T-helper 1 cell (primary cell): ENCODE results near the gene ITGA11.

Experiments
- DNase-seq, 5 donors: peaks; one replicate each; pipeline ENCODE4 v3.0.0-alpha.2; 2012 to 2020

Gene ITGA11

DNA sequence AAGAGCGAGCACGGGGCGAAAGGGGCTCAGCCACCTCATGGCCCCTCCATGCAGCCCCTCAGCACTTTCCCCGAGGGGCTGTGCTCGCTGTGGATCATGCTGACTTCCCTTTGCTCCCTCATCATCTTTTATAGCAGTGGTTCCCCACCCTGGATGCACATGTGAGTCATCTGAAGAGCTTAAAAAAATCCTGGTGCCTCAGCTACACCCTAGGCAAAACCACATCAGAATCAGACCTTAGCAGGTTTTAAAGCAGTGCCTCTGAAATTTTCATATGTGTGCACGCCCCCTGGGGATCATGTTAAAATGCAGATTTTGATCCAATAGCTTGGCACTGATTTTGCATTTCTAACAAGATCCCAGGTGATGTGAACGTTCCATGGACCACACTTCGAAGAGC, 103.5 kb downstream of the ITGA11 start:
- DNase-seq: peak in 1 of 5 donors; percentile 48

DNA sequence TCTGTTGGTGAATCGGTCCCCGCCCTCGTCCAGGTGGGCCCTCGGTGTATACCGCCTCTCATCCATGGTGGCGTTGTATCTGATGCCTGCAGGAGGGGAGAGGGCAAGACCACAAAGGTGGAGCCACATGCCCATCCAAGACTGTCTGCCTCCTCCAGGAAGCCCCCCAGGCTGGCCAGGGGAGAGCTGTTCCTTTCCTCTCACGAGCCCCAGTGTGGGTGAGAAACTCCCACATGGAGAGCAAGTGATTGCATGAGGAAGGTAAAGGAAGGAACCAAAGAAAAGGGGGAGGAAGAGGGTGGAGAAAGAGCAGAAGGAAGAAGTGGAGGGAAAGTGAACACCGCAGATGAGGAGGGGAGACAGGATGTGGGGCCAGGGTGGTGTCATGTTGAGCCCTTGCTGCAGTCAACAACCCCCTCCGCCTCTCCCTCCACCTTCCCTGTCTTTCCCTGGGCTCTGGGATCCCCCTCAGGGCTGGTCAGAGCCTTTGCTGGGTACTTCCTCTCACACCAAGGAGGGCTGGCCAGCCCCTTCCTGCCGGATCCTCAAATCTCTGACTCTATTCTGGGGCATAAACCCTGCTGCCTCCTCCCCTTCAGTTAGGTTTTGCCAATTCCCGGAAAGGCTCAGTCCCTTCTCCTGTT, 105.1 kb downstream of the ITGA11 start:
- DNase-seq: peak in 1 of 5 donors; percentile 35

GRCh38 chr15:68325726-68326125, 106.2 kb downstream of the ITGA11 start:
- DNase-seq: no peak

- no peak for DNase-seq
Observed at GRCh38 chr15:68322796-68323195, 109.2 kb downstream of the ITGA11 start.

GRCh38 chr15:68321229-68321628, 110.7 kb downstream of the ITGA11 start:
- DNase-seq: no peak

DNA sequence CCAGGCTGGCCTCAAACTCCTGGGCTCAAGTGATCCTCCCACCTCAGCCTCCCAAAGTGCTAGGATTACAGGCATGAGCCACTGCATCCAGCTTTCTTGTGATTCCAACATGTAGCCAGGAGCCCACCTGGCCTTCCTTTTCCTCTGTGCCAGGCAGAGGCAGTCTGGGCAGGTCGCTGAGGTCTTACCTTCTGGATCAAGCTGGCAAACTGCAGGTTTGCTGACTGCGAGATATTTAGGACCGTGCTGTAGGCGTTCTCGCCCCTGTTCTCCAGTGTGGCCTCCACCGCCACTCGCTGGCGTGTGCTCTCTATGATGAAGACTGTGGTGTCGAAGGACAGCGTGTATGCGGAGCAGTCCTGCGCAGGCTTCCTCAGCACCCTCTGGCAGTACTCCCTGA, 112.0 kb downstream of the ITGA11 start:
- DNase-seq: no peak

DNA sequence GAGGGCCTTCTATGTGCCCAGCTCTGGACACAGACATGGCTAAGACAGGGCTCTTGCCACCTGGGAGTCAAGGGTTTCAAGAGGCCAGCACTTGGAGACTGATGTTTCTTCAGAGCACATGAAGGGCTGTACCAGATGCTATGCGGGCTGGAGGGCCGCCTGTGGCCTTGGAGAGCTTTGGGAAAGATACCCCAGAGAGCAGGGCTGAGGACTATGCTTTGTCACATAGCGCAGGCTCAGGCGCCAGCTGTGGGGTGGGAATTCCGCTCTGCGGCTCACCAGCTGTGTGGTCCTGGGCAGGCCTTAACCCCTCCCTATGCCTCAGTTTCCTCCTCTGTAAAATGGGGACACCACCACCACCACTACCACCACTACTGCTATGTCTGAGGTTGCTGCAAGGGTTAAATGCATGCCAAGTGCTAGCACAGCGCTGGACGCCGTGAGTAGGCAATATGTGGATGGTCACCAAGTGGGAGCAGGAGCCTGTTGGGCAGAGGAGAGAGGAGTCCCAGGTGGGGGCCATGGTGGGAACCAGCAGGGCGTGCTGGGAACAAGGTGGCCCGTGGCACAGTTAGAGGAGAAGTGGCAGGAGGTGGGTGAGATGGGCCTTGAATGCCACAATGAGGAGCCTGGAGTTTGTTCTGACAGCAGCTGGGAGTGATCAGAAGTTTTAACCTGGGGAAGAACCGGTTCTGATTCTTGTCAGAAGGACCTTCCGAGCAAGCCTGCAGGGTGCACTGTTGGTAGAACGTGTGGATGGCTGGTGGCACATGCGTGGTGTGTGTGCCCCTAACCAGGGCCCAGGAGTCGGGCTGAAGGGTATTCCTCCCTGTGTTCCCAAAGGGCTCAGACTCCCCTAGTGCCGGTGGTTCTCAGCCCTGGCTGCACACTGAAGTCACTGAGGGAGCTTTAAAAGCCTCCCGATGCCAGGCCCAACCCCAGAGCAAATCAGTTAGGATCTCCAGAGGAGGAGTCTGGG, 112.7 kb downstream of the ITGA11 start:
- no peak for DNase-seq

DNA sequence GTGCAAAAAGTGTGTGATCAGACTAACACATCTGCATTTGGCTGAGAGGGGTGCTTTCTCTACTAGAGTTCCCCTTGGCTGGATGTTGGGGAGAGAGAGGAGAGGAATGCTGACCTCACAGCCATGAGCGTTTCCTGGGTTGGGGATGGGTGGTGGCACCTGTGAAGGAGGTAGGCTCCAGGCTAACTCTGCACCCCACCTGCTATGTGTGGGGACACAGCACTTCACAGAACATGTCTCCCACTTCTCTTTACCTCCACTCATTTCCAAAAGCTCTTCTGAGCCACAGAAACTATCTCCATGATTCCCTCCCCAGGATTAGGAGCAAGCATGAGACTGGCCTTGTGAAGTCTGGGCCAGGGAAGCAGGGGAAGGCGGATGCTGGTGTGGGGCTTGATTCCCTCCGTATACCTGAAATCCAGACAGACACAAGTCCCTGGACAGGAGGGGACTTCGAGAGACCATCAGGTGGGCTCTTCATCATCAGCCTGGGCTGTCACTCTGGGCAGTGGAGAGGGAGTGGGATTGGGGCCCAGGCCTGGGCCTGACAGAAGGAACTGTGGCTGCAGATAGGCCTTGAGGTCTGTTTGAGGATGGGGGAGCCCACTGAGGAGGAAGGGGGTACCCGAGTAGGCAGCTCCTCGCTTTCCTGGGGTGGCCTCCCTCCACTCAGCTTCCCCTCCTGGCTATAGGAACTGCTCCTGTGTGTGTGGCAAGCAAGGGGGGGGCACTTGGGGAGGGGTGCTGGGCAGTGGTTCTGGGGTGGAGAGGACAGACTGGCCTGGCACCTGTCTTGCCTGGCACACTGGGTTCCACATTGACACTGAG, 113.7 kb downstream of the ITGA11 start:
- peak in 1 of 5 donors; percentile 1 for DNase-seq

- DNase-seq: peak in 1 of 5 donors; percentile 3
Observed at GRCh38 chr15:68317281-68318007, 114.5 kb downstream of the ITGA11 start.

DNA sequence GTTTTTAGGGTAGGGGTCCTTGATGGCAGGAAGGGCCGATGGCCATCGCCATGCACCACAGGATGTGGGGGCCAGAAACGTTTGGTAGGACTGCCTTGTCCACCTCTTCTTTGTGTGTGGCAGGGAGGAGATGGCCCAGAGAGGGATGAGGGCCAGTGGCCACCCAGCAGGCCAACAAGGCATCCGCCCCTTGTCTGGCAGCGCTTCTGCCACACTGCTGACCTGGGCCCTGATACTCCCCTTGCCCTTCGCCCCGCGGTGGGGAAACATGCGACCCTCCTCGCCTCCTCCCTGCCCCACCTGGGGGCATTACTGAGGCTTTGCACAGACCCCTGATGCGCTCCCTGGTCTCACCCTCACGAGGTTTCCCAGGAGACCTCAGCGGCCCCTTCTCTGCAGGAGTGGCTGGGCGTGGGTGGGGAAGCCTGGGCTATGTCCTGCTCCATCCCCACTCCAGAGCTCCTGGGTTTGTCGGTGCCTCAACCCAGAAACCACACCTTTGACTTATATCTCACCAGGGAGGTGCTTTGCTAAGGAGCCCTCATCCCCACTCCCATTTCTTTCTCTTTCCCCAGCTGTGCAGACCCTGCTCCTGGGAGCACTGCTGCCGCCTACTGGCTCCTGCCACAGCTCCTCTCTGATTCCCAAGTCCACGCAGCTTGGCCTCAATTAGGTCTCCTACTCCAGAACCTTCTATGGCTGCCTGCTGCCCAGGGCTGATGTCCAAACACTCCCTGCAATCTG, 115.7 kb downstream of the ITGA11 start:
- DNase-seq: peak in 1 of 5 donors; percentile 5

DNA sequence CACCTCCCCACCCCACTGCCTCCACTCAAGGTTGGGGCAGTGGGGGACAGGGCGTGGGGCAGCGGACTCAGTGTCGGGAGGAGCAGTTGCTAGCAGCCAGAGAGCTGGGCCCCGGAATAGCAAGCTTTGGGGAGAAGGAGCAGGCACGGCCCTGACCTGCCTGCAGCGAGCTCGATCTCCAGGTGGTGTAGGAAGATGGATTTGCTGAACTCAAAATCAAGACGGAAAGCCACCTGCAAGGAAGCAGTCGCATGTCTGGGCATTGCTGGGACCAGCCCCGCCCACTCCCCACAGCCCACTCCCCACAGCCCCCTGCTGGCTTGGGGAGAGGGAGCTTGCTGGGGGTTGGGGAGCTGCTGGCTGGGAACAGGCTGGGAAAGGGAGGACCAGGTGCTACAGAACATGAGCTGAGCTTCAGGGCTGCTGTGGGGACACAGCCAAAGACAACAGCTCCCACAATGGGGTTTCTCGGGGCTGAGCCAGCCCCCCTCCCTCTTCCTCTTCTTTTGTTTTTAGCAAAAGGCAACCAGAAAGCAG, 116.4 kb downstream of the ITGA11 start:
- DNase-seq: peak in 1 of 5 donors; percentile 2

DNA sequence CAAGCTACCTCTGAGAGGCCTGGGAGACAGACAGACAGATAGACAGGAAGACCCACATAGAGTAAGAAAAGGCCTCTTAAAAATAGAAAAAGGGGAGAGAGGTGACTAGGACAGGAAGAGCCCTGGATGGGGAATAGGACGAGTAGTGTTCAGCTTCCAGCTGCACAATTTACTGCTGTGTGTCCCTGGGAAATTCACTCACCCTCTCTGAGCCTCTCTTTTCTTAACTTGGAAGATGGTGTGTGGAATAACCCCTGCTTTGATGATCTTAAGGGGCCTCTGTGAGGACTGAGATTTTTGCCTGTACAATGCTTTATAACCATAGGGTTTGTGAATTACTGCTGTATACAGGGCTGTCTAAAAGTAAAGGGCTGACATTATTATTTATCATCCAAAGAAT, 116.9 kb downstream of the ITGA11 start:
- no peak for DNase-seq

DNA sequence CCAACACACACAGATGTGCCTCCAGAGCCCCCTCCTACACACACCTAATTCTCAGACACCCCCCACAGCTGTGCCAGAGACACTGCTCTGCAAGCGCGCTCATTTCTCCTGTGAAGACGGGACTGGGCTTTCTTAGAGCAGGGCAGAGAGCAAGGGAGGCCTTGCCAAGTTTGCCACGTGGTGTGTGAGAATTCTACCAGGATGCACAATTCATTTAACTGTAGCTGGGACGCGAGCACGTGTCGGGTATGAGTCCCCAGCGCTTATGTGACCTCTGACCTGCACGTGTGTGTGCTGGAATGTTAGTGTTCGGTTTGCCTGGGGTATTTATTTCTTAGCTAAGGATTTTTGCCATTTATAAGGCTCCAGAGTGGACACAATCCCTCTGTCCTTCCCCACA, 117.4 kb downstream of the ITGA11 start:
- DNase-seq: peak in 1 of 5 donors; percentile 1

DNA sequence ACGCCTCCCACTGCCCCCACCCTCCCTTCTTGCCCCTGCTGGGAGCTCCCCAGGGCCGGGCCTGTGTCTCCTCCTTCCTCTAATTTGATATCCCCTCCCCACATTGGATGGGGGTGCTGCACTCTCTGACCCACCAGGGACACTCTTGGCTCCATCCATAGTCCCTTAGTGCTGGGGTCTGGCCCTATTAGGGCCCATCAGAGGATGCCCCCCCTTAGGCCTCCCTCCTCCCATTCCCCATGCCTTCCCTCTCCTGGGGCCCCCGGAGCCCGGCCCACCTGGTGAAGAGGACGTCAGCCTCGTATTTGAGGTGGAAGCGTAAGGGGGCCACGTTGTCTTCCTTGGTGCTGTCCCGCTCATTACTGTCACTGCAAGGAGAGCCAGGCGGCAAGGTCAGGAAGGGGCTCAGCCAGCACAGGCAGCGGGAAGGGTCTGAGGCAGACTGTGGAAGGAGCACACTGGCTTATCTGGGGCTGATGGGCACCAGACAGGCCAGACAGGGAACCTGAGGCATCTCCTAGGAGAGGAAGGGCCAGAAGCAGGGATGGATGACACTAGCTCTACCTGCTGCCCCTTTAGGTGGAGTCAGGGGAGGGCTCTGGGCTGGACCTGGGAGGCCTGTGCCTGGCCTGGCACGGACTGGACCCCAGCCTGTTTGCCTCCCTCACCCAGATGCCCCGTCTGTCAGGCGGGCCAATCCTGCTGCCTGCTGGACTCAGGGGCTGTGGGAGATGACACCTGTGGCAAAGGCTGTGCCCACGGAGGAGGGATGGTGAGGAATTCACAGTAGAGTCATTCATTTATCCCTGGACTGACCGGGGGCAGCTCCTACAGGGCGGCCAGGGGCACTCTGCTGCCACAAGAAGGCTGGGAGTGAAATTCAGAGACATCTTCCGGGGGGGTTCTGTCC, 118.2 kb downstream of the ITGA11 start:
- DNase-seq: peak in 1 of 5 donors; percentile 9

DNA sequence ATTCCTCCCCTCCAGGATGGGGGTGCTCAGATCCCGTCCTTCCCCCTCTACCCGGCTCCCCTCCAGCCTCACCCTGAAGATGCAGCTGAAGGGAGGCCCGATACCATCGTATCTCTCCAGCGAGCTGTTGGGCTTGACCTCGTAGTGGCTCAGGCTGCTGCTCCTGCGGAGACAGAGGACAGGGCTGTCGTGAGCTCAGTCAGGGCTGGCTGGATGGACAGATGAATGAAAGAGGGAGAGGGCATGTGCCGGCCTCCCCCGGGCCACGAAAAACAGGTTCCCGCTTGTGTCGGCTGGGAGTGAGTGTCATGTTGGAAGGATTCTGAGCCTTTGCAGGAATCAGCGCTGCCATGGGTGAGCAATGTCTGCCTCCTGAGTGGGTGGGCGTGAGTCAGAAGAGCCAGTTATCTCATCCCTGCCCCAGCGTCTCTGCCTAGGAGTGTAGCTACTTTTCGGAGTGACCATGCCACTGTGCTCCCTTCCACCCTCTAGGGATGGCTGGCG, 119.2 kb downstream of the ITGA11 start:
- peak in 1 of 5 donors; percentile 9 for DNase-seq

DNA sequence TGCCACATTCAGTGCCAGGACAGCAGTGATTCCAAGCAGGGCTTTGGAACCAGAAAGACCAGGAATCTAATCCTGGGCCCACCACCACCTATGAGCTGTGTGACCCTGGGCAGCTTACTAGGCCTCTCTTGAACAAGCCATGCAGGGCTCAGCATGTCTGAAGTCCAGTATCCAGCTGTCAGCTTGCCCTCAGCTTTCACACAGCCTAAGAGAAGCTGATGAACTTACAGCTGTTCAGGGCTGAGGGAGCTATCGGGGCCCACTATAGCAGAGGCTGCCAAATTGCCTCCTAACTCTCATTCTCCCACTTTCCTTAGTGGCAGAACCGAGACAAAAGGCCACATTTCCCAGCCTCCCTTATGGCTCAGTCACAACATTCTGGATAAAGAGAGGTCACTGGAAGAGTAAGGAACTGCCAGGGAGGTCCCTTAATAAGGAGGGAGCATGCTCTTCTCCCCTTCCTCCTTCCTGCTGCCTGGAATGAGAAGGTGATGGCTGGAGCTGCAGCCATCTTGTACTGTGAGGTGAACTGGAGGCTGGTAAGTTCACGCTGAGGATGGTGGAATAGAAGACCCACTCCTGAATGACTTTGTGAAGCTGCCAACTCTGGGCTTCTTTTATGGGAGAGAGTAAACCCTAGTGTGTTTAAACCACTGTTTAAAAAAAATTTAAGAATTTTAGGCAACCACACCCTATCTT, 120.0 kb downstream of the ITGA11 start:
- DNase-seq: peak in 1 of 5 donors; percentile 1

DNA sequence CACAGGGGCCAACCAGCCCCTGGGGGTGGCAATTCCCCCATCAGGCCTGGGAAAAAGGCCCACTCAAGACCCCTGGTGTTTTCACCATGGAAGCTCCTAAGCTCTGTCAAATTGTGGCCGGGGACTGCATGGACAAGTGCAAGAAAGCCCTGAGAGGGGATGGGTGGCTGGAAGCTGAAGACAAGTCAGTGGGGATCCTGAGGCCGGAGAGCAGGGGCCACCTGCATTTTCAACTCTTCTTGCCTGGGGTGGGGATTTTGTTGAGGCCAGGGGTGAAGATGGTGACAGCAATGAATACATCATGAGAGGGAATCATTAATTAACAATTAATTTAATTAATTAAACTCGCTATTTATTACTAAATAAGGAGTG, 120.5 kb downstream of the ITGA11 start:
- no peak for DNase-seq

- DNase-seq: no peak
Observed at GRCh38 chr15:68310804-68311463, 121.0 kb downstream of the ITGA11 start.
